ENCODE results near the gene CACNA2D3.

DNA sequence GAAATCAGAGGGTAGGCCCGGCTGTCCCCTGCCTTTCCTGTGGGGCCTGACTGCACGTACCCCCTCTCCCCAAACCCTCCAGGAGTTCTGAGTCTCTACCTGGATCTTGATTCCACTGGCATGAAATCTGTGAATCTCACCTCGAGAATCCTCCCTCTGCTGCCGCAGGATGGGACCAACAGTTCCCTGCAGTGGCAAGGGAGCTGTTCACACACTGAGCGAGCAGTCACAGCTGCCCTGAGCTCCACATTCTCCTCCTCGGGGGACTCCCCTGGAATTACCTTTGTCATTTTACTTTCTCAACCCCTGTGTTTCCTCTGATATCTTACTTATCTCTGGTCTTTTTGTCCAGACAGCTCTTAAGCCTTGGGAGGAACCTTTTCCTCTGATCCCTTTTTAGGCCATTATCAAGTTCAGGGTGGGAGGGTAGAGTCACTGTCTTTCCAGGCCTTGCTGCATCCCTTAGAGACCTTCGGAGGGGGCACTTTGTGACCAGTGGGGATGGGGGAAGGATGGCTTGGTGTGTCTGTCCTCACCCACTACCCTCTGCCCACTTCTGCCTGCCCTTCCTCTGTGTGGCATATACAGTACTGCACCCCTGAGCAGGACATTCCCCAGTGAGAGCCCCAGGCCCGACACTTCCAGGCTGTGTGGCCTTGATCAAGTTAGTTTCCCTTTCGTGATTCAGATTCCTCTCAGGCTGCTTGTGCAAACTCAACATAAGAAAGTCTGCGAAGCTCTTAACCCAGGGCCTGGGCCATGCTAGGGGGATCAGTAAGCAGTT, 42.0 kb downstream of the CACNA2D3 start:
- TF ChIP-seq MAFK (IDR thresholded peaks at IDR 0.05; ENCODE audit: partially characterized antibody) (no peak), RFX5 (IDR thresholded peaks at IDR 0.05) (no peak), SREBF2 (IDR thresholded peaks at IDR 0.05) (no peak), RCOR1 (IDR thresholded peaks at IDR 0.05; ENCODE audit: low read depth, low read length) (no peak), JUN (IDR thresholded peaks at IDR 0.05) (no peak), ELK1 (IDR thresholded peaks at IDR 0.05; ENCODE audit: low read depth, low read length) (no peak), REST (IDR thresholded peaks at IDR 0.05) (no peak), EP300 (IDR thresholded peaks at IDR 0.05) (no peak), HOXA7 (CRISPR knock-in tag; IDR thresholded peaks at IDR 0.05) (no peak), SMC3 (IDR thresholded peaks at IDR 0.05) (no peak)
- TF ChIP-seq, protein P1, sequence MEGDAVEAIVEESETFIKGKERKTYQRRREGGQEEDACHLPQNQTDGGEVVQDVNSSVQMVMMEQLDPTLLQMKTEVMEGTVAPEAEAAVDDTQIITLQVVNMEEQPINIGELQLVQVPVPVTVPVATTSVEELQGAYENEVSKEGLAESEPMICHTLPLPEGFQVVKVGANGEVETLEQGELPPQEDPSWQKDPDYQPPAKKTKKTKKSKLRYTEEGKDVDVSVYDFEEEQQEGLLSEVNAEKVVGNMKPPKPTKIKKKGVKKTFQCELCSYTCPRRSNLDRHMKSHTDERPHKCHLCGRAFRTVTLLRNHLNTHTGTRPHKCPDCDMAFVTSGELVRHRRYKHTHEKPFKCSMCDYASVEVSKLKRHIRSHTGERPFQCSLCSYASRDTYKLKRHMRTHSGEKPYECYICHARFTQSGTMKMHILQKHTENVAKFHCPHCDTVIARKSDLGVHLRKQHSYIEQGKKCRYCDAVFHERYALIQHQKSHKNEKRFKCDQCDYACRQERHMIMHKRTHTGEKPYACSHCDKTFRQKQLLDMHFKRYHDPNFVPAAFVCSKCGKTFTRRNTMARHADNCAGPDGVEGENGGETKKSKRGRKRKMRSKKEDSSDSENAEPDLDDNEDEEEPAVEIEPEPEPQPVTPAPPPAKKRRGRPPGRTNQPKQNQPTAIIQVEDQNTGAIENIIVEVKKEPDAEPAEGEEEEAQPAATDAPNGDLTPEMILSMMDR (IDR thresholded peaks at IDR 0.05) = no peak

Measured in A549 (cell line).